Measurements from ENCODE around the gene KIF6.

GRCh38 chr6:39590871-39591393 is 134.3 kb downstream of the KIF6 start:
- TF ChIP-seq ZNF24 (tag by site-specific recombination; IDR thresholded peaks at IDR 0.05), result no peak
- TF ChIP-seq CTCF (tag by site-specific recombination; IDR thresholded peaks at IDR 0.05), result no peak
- no peak for TF ChIP-seq ZNF280C (tag by site-specific recombination; IDR thresholded peaks at IDR 0.05)
- TF ChIP-seq GLI4 (tag by site-specific recombination; IDR thresholded peaks at IDR 0.05), result no peak
- TF ChIP-seq TCF7L2 (IDR thresholded peaks at IDR 0.05; ENCODE audit: borderline replicate concordance, low read depth, low read length), result no peak
- no peak for TF ChIP-seq ZNF473 (tag by site-specific recombination; IDR thresholded peaks at IDR 0.05)
- TF ChIP-seq ZBTB49 (tag by site-specific recombination; IDR thresholded peaks at IDR 0.05; ENCODE audit: low read depth), result no peak
- no peak for TF ChIP-seq ZNF654 (tag by site-specific recombination; IDR thresholded peaks at IDR 0.05; ENCODE audit: low read depth)
- no peak for TF ChIP-seq ZNF510 (tag by site-specific recombination; IDR thresholded peaks at IDR 0.05; ENCODE audit: insufficient replicate concordance)
- no peak for TF ChIP-seq HOXA7 (CRISPR knock-in tag; IDR thresholded peaks at IDR 0.05; ENCODE audit: borderline replicate concordance)
- TF ChIP-seq ZNF549 (tag by site-specific recombination; IDR thresholded peaks at IDR 0.05), result no peak
- TF ChIP-seq ZNF544 (tag by site-specific recombination; IDR thresholded peaks at IDR 0.05), result no peak
- no peak for TF ChIP-seq ZNF311 (tag by site-specific recombination; IDR thresholded peaks at IDR 0.05; ENCODE audit: borderline replicate concordance)
